Activated CD8-positive, alpha-beta memory T cell treated with anti-CD3 and anti-CD28 coated beads for 36 hours (primary cell): Measurements from ENCODE around the gene GABARAPL1. TPM values are rescaled to one million over a fixed set of nuclear protein-coding genes. Genes with fewer than 3 reads are reported as not detected.

Experiments
- CTCF ChIA-PET: fragments of 350-600 bp; sonication (Branson Sonifier 250); formaldehyde crosslinking; loops from one replicate; lab custom pipeline; 2021; ENCODE audit warnings: antibody characterized with exemption; lab: Charles Lee
- POLR2A ChIA-PET: fragments of 350-600 bp; sonication (Branson Sonifier 250); formaldehyde crosslinking; loops from one replicate; lab custom pipeline; 2021; ENCODE audit warnings: antibody characterized with exemption; lab: Charles Lee
- total RNA-seq, 2 experiments: library from RNA; stranded (reverse); gene quantifications; one replicate each; pipeline ENCODE4 v1.2.3, GENCODE V29; 2021

The GABARAPL1 gene
- total RNA-seq, 2 experiments from 2014 or later = 12.7 to 16.8 TPM

- CTCF ChIA-PET = interaction anchor here (1.5 kb wide), 1 partner anchor 10 kb away, joined by 4 read pairs; no protein-coding TSS in a partner anchor
These were observed 39.0 kb downstream of the GABARAPL1 start for GRCh38 chr12:10251669-10252068.

GRCh38 chr12:10252201-10252600, 39.5 kb downstream of the GABARAPL1 start:
- ChIA-PET CTCF (interaction anchor here (1.5 kb wide), 1 partner anchor 9 kb away, joined by 4 read pairs; no protein-coding TSS in a partner anchor), POLR2A (no interaction called here)

More at GRCh38 chr12:10251669-10252068, 39.0 kb downstream of the GABARAPL1 start:
- POLR2A ChIA-PET = no interaction called here

GRCh38 chr12:10256064-10256463, 43.4 kb downstream of the GABARAPL1 start:
- POLR2A ChIA-PET = no interaction called here
- CTCF ChIA-PET = interaction anchor here (0.6 kb wide), 1 partner anchor 18 kb away, joined by 3 read pairs; no protein-coding TSS in a partner anchor

GRCh38 chr12:10260927-10261326, 48.2 kb downstream of the GABARAPL1 start:
- ChIA-PET POLR2A (no interaction called here), CTCF (interaction anchor here (1.3 kb wide), 1 partner anchor 9 kb away, joined by 4 read pairs; no protein-coding TSS in a partner anchor)

- ChIA-PET POLR2A (no interaction called here), CTCF (no interaction called here)
These were observed 55.4 kb downstream of the GABARAPL1 start for GRCh38 chr12:10268037-10268436.

- CTCF ChIA-PET = no interaction called here
- POLR2A ChIA-PET = no interaction called here
These were observed 59.8 kb downstream of the GABARAPL1 start for GRCh38 chr12:10272467-10272866.

Other genes with a start within 250 kb of the GABARAPL1 start
- not detected for gene CLEC12A, start 241.5 kb upstream of the GABARAPL1 start, total RNA-seq
- gene CLEC1B, start 213.8 kb upstream of the GABARAPL1 start, total RNA-seq = not detected
- gene CLEC12B, start 202.2 kb upstream of the GABARAPL1 start, total RNA-seq = not detected
- not detected for gene CLEC9A, start 182.2 kb upstream of the GABARAPL1 start, total RNA-seq
- gene CLEC1A, start 113.9 kb upstream of the GABARAPL1 start, total RNA-seq = not detected
- gene CLEC7A, start 82.7 kb upstream of the GABARAPL1 start, total RNA-seq = not detected
- gene OLR1, start 40.7 kb upstream of the GABARAPL1 start, total RNA-seq = not detected
- not detected for gene TMEM52B, start 33.8 kb upstream of the GABARAPL1 start, total RNA-seq
- 10 to 100 TPM; 68.3 to 79.1 TPM for gene KLRD1, start 95.0 kb downstream of the GABARAPL1 start, total RNA-seq
- 100 to 1,000 TPM; 125 to 126 TPM for gene KLRK1, start 177.2 kb downstream of the GABARAPL1 start, total RNA-seq
- 1 to 10 TPM; 6.6 to 7.6 TPM for gene KLRC4, start 196.9 kb downstream of the GABARAPL1 start, total RNA-seq
- gene KLRC3, start 207.7 kb downstream of the GABARAPL1 start, total RNA-seq = 1 to 10 TPM; 1.8 to 3.0 TPM
- 1 to 10 TPM; 6.3 to 7.5 TPM for gene KLRC2, start 223.1 kb downstream of the GABARAPL1 start, total RNA-seq
- 10 to 100 TPM; 18.4 to 20.5 TPM for gene KLRC1, start 240.5 kb downstream of the GABARAPL1 start, total RNA-seq